Measurements from ENCODE around the gene TRIM9. TPM values are rescaled to one million over a fixed set of nuclear protein-coding genes. Genes with fewer than 3 reads are reported as not detected.
"Not testable (repeated sequence)": the region's sequence is repeated elsewhere in the genome, so short reads cannot be mapped to it uniquely, and the experiment has no call there.

TRIM9 gene
- total RNA-seq, 2 experiments from 2014 or later, result 1.7 to 2.3 TPM

DNA sequence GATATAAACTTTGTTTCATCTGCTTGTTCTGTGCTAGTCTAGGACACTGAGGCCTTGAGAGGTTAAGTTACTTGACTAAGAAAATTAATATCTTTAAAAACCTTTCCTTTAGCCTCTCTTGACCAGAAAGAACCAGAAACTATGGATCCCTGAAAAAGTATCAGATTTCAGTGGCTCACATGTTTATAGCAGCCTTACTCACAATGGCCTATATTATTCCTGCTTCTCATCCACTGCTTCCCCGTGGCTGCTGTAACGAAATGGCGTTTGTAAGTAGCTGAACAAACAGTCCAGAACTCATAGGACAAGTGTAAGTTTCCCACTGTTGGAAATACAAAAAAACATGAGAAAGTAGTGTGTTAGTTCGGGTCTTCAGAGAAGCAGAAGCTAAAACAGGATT is 147.5 kb downstream of the TRIM9 start:
- POLR2A ChIA-PET, result no interaction called here
- no peak for ATAC-seq (ENCODE audit: low read depth)
- H3K4me3 Mint-ChIP-seq, result no peak overlapping the region

DNA sequence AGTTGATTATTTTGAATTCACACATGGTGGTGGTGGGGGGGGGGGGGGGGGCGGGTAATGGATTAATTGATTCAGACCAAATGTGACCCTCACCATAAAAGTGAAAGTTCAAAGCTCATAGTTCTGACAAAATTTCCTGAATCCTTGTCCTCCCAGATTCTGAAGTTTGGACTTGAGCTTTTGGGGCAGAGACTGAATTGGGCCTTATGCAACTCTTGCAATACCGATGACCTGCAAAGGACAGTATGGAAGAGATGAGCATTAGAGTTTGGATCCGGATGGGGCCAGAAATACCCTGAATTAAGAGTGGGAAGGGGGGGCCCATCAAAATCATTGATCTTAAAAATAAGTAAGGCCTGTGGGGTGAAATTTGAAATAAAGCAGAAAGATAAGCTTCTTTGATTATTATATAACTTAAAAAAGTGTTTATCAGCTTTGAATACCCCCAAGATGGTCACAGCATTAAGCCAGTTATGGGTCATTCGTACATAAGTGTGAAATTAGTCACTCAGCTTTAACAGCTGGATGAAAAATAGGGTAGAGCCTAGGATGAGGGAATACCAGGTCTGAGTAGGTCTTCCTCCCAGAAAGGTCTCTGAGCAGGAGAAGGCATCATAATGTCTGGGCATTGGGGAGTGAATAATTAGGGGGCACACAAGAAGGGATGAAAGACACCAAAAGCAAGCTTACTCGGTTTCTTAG is 148.5 kb downstream of the TRIM9 start:
- peaks cover 28% of the 10 kb centered on the region for H3K27me3 Mint-ChIP-seq
- H3K9me3 Mint-ChIP-seq, result no peaks in the 10 kb centered on the region
- no peak overlapping the region for H3K4me3 Mint-ChIP-seq
- no peak overlapping the region for H3K27ac Mint-ChIP-seq
- POLR2A ChIA-PET, result no interaction called here
- no peaks in the 10 kb centered on the region for H3K36me3 Mint-ChIP-seq
- H3K4me1 Mint-ChIP-seq, result peaks cover 8% of the 10 kb centered on the region
- DNase-seq (no peak), ATAC-seq (ENCODE audit: low read depth) (no peak)

More for the DNA sequence above, 147.5 kb downstream of the TRIM9 start:
- Mint-ChIP-seq H3K4me1 (peaks cover 8% of the 10 kb centered on the region), H3K36me3 (no peaks in the 10 kb centered on the region), H3K9me3 (no peaks in the 10 kb centered on the region), H3K27ac (no peak overlapping the region), H3K27me3 (peaks cover 19% of the 10 kb centered on the region)
- DNase-seq, result no peak

DNA sequence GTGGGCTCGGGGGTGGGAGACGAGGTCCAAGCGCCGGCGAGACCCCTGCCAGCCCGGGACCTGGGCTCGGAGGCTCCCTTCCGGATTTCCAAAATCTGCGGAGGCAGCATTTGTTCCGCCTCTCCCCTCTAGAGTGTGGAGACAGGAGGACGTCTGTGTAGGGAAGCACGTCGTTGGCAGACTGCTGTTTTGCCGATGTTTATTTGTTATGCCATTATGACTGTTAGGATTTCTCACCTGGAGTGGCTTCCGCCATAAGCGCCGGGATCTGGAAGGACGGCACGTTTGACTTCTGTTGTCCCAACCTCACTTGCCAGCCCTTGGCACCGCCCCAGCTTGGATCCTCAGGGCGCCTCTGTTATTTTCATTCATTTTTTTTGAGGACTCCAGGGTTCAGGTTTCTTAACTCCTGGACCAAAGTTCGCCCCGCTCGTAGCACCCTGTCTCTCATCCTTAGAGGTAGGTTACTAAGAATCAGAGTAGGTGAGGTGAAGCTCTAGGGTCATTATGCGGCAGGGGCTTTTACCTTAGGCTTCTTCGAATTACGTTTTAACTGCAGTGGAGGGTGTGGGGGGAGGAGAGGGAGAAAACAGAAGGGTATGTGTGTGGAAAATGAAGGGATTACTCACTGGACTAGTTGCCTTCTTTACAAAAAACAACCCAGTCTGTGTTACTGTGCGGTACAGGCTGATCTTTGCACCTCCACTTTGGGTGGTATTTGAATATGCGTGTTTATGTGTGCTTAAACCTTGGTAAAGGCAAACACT is 150.1 kb downstream of the TRIM9 start:
- Mint-ChIP-seq H3K27me3 (peaks cover 38% of the 10 kb centered on the region), H3K9me3 (no peaks in the 10 kb centered on the region), H3K36me3 (no peaks in the 10 kb centered on the region), H3K4me3 (peak overlapping the region; percentile 68), H3K27ac (no peak overlapping the region), H3K4me1 (peaks cover 8% of the 10 kb centered on the region)
- no peak for DNase-seq
- peak; percentile 13 for ATAC-seq (ENCODE audit: low read depth)
- POLR2A ChIA-PET, result no interaction called here

DNA sequence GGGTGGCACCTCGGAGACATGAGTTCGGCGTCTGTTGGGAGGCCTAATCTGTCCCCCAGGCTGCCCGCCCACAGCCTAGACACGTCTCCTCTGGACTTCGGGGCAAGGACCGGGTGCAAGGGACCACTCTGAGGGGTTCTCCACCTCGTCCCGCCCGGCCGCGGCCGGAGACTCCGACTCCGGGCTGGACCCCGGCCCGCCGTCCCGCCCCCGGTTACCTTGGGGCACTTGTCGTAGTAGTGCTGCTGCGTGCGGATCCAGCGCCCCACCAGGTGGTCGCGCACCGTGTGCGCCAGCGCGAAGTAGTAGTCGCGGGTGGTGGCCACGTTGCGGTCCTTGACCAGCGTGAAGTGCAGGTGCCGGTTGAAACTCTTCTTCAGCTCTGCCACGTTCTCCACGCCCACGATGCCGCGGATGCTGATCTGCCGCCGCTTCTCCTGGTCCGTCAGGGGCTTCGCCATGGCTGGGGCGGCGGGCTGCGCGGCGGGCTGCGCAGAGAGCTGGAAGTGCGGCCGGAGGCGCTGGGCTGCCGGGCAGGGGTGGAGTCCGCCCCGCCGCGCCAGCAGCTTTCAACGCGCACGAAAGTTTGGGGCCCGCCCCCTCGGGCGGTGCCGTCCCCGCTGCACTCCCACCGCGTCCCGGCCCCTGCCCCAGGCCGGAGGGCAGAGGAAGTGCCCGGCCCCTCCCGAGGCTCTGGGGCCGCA is 150.8 kb downstream of the TRIM9 start, which contains the start of gene PYGL:
PYGL (minus strand) TSS at position 541 of the 704 bp plus-strand sequence; CDS start at position 461, 80 bp downstream.
- Mint-ChIP-seq H3K27ac (no peak within 1 kb of the TSS), H3K36me3 (no peaks in the 10 kb centered on the region), H3K4me1 (peaks cover 8% of the 10 kb centered on the region), H3K27me3 (peaks cover 40% of the 10 kb centered on the region), H3K9me3 (no peaks in the 10 kb centered on the region), H3K4me3 (peak within 1 kb of the TSS; percentile 68)
- DNase-seq, result peak; percentile 52
- ATAC-seq (ENCODE audit: low read depth), result peak; percentile 73
- POLR2A ChIA-PET, result no interaction called here

DNA sequence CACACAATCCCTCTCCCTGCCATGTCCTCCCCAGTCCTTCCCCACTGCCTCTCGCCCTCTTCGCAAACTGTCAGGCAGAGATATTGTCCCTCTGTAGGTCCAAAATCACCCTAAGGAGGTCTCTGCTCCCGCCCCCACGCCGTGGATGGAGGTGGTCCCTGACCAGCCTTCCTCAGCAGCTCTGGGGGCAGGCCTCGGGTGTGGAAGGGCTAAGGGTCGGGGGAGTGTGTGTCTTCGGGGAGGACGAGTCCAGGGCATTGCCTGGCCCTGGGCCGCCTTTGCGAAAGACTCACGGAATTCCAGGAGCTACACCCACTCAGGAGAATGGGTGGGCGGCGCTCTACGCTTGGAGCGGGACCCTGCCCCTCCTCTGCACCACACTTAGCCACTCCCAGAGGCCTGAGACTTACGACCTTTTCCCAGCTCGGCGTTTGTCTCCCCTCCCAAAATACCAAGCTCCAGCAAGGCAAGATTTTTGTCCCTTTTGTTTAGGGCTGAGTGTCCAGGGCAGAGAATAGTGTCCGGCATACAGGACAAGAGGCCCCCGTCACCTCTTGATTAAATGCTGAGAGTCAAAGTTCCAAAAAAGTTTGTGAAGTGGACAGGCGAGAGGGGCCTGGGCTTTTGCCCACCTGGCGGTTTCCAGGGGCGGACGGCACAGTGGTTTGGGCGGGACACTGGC is 151.5 kb downstream of the TRIM9 start:
- no peaks in the 10 kb centered on the region for H3K9me3 Mint-ChIP-seq
- peak overlapping the region; percentile 67 for H3K4me3 Mint-ChIP-seq
- peaks cover 40% of the 10 kb centered on the region for H3K27me3 Mint-ChIP-seq
- H3K27ac Mint-ChIP-seq, result no peak overlapping the region
- POLR2A ChIA-PET, result no interaction called here
- DNase-seq (no peak), ATAC-seq (ENCODE audit: low read depth) (no peak)
- peaks cover 8% of the 10 kb centered on the region for H3K4me1 Mint-ChIP-seq
- H3K36me3 Mint-ChIP-seq, result no peaks in the 10 kb centered on the region

DNA sequence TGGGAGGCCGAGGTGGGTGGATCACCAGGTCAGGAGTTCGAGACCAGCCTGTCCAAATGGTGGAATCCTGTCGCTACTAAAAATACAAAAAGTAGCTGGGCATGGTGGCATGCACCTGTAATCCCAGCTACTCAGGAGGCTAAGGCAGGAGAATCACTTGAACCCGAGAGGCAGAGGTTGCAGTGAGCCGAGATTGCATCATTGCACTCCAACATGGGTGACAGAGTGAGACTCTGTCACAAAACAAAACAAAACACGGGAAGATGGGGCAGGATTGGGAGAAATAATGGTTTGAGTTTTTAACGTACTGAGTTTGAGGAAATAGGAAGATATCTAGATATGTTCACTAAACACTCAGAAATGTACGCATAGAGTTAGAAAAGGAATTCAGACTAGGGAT is 153.3 kb downstream of the TRIM9 start:
- not testable (repeated sequence) for ATAC-seq (ENCODE audit: low read depth); H3K4me3 Mint-ChIP-seq; H3K36me3 Mint-ChIP-seq; H3K4me1 Mint-ChIP-seq; H3K9me3 Mint-ChIP-seq; DNase-seq; H3K27ac Mint-ChIP-seq
- H3K27me3 Mint-ChIP-seq, result peaks cover 44% of the 10 kb centered on the region
- POLR2A ChIA-PET, result interaction anchor here (0.6 kb wide), 1 partner anchor 1277 kb away, joined by 3 read pairs; no protein-coding TSS in a partner anchor

DNA sequence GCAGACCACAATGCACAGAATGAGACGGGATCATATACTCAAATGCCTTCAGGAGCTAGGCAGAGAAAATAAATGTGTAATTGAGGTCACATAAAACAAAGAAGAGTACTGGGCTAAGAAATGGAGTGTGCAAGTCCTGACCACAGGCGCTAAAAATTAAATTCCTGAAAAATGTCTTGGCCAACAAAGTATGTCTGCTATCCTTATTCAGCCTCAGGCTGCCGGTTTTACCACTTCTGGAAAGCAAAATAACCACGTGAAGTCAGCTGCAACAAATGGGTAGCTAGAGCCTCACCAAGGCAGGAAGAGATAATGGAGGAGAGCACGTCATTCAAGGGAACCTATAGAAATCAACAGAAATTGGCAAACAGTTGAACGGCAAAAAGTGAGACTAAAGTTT is 153.8 kb downstream of the TRIM9 start:
- ATAC-seq (ENCODE audit: low read depth) (no peak), DNase-seq (no peak)
- Mint-ChIP-seq H3K36me3 (no peaks in the 10 kb centered on the region), H3K4me3 (no peak overlapping the region), H3K27me3 (peaks cover 44% of the 10 kb centered on the region), H3K9me3 (no peaks in the 10 kb centered on the region), H3K4me1 (peaks cover 8% of the 10 kb centered on the region), H3K27ac (no peak overlapping the region)
- POLR2A ChIA-PET, result no interaction called here

DNA sequence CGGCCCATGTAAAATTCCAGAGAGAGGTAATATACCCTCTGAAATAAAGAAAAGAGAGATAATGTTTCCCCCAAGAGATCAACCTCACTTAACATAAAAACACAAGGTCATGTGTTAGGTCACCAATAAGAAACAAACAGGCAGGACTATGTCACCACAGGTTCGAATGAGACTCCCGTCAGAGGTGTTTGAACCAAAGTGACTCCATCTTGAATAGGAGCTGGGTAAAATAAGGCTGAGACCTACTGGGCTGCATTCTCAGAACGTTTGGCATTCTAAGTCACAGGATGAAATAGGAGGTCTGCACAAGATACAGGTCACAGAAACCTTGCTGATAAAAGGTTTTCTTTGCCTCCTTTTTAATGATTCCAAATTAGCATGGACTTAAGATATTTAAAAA is 157.1 kb downstream of the TRIM9 start:
- Mint-ChIP-seq H3K9me3 (no peaks in the 10 kb centered on the region), H3K4me3 (no peak overlapping the region), H3K36me3 (no peaks in the 10 kb centered on the region), H3K27me3 (peaks cover 30% of the 10 kb centered on the region), H3K4me1 (no peaks in the 10 kb centered on the region), H3K27ac (no peak overlapping the region)
- POLR2A ChIA-PET, result no interaction called here
- DNase-seq (no peak), ATAC-seq (ENCODE audit: low read depth) (no peak)

DNA sequence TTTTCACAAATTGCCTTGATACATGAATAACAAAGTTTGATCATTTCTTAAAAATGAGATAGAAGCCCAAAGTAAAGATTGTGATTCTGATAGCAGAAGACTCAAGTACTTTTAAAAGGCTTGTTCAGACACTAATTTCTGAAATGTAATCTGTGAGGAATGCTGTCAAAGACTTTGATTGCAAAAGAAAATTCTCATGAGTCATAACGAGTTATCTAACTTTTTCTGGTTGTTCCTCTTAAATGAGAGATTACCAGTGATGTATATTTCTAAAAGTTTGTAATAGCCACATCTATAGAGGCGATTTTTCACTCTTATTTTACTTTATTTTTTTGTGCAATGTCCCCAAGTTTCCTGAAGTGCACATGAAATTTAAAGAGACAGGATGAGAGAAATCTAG is 157.6 kb downstream of the TRIM9 start:
- Mint-ChIP-seq H3K9me3 (no peaks in the 10 kb centered on the region), H3K27me3 (peaks cover 26% of the 10 kb centered on the region), H3K4me3 (no peak overlapping the region), H3K4me1 (no peaks in the 10 kb centered on the region), H3K27ac (no peak overlapping the region), H3K36me3 (no peaks in the 10 kb centered on the region)
- ATAC-seq (ENCODE audit: low read depth), result no peak
- no peak for DNase-seq
- POLR2A ChIA-PET, result no interaction called here

DNA sequence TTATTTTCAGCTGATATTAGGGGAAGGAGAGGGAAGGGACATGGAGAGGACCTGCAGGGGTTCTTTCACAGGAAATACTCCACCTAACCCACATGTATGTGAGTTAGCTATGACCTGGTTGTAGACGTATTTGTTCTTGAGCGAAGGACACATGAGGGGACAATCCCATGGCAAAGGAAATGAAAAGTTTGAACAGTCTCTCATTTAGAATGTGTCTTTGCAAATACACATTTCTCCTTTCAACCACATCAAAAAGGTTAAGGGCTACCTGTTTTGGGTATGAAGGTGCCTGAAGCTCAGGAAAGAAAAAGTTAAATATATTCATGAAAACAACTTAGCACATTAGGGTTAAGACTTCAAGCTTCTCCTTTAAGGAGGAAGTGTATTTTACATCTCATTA is 158.0 kb downstream of the TRIM9 start:
- Mint-ChIP-seq H3K27me3 (peaks cover 24% of the 10 kb centered on the region), H3K9me3 (no peaks in the 10 kb centered on the region), H3K4me3 (no peak overlapping the region), H3K4me1 (no peaks in the 10 kb centered on the region), H3K27ac (no peak overlapping the region), H3K36me3 (no peaks in the 10 kb centered on the region)
- ATAC-seq (ENCODE audit: low read depth) (no peak), DNase-seq (no peak)
- POLR2A ChIA-PET, result no interaction called here

DNA sequence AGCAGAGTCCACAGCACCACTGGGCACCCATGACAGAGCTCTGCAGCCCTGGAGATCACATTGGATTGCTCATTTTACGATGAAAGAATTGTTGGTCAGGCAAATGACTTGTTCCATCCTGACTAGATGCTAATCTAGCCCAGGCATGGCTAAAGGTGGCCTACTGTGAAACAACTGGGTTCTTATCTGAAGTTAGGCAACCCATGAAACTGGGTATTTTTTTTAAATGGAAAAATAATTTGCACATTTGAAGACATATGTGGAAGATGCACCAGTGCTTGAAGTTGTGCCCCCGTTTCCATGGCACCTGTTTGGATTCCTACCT is 158.9 kb downstream of the TRIM9 start:
- Mint-ChIP-seq H3K27ac (no peak overlapping the region), H3K4me3 (no peak overlapping the region), H3K27me3 (peaks cover 21% of the 10 kb centered on the region), H3K36me3 (no peaks in the 10 kb centered on the region), H3K4me1 (no peaks in the 10 kb centered on the region), H3K9me3 (no peaks in the 10 kb centered on the region)
- POLR2A ChIA-PET, result no interaction called here
- ATAC-seq (ENCODE audit: low read depth) (no peak), DNase-seq (no peak)

DNA sequence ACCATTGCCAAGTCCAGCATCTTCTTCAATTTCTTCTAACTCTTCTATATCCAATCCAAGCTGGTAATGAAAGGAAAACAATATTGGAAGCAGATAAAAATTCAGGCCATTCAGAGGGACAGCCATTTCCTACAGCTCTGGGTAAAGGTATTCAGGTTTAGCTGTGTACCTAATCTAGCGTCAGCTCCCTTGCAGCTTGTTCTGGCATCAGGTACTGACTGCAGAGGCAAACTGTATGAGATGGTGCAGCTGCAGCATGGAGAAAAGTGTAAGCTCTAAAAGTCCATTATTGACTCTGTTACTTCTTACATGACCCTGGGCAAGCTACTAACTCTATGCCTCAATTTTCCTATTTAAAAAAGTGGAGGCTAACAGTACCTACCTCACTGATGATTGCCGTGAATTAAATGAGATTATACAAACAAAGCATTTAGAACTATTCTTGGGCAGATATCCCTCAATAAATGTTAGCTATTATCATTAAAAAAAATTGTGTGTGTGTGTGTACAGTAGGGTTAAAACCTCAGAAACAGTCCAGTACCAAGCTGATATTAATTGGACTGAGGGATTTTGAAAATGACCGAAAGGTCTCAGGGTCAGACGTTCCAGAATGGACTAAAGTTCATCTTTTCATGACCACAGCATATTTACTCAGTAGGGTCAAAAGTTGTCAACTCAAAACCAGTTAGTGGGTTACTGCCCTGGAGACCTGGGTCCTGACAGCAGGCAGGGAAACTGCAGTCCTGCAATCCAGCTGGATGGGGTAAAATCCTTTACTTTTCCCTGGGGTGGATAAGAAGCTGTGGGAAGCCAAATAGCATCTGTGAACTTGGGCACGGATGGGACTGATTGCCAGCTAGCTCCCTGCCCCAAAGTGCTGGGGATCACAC is 159.5 kb downstream of the TRIM9 start:
- Mint-ChIP-seq H3K9me3 (no peaks in the 10 kb centered on the region), H3K27me3 (peaks cover 22% of the 10 kb centered on the region), H3K4me1 (no peaks in the 10 kb centered on the region), H3K4me3 (no peak overlapping the region), H3K36me3 (no peaks in the 10 kb centered on the region), H3K27ac (no peak overlapping the region)
- POLR2A ChIA-PET, result no interaction called here
- DNase-seq (no peak), ATAC-seq (ENCODE audit: low read depth) (no peak)

All from activated naive CD8-positive, alpha-beta T cell treated with anti-CD3 and anti-CD28 coated beads, Interleukin-2, amount 10 ng/mL, durations not matched to agents 7 days and 5 days (primary cell).